Spleen (tissue), 7 donors: ENCODE measurements around the gene CDK11A.
A peak's percentile ranks its signal among the peaks of the same experiment; 100 is the strongest.
"Not testable (repeated sequence)": the region's sequence is repeated elsewhere in the genome, so short reads cannot be mapped to it uniquely, and the experiment has no call there.

Experiments used
- CTCF ChIP-seq, 11 experiments: fragments of 200-600 bp in 7 of 11; fragments of 450-650 bp in 4 of 11; sonication (generic) in 4 of 11; IDR thresholded peaks in 8 of 11; conservative IDR thresholded peaks in 3 of 11; 1 replicate in 7 of 11; 2 replicates in 4 of 11; pipeline versions ENCODE4 v1.4.0 to v1.8.0; 2016 to 2021; ENCODE audit warnings: antibody characterized with exemption in 11 of 11, inconsistent platforms in 4 of 11, mild to moderate bottlenecking in 1 of 11
- POLR2A ChIP-seq, 3 donors: fragments of 450-650 bp; IDR thresholded peaks; one replicate each; pipeline ENCODE4 v1.5.1; 2017; ENCODE audit warnings: antibody characterized with exemption in 3 of 3, mild to moderate bottlenecking in 1 of 3
- POLR2AphosphoS5 ChIP-seq, 3 donors: sonication (generic); formaldehyde crosslinking; IDR thresholded peaks; one replicate each; pipeline ENCODE4 v1.5.1; 2017; ENCODE audit warnings: antibody characterized with exemption in 3 of 3
- donor health status: DM: no; HTN: no; CAD: no; lungs with moderate emphysema.
- donor health status: DM: no; HTN: no; CAD: no.
- donor health status: DM: no; HTN: no; CAD: no.

- TF ChIP-seq POLR2A (IDR thresholded peaks at IDR 0.05); CTCF (IDR thresholded peaks at IDR 0.05 in 8 of 11, conservative IDR thresholded peaks at IDR 0.05 in 3 of 11): not testable (repeated sequence)
- peak in 1 of 3 donors; percentile 10 for TF ChIP-seq POLR2AphosphoS5 (IDR thresholded peaks at IDR 0.05)
These were observed 48.1 kb downstream of the CDK11A start for GRCh38 chr1:1676087-1676486.
